HG03457 (cell line): ENCODE data around the gene TVP23C.
A peak's percentile ranks its signal among the peaks of the same experiment; 100 is the strongest.
"Not testable (repeated sequence)": the region's sequence is repeated elsewhere in the genome, so short reads cannot be mapped to it uniquely, and the experiment has no call there.

ENCODE experiments used
- ATAC-seq: cut with Tn5 transposase; IDR thresholded peaks from one replicate; pipeline ENCODE4 v1.9.1; 2021; ENCODE audit warnings: moderate number of reproducible peaks; ENCODE audit not compliant: unreplicated experiment

The TVP23C gene

DNA sequence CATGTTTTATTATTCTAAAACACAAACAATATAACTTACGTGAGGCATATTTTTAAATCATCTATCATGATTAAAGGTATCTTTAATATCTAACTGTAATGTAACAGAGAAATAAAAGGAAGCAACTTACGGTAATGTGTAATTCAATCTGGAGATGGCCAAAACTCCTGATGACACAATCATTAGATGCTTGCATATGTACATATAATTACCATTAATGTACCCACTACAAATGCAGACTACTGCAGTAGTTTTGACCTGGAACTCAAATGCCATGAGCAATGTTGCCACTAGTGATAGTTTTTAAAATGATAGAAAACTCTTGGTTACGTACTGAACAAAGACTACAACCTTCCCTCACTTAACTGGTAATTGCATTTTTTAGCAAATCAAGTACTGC lies 30.2 kb downstream of the TVP23C start:
- not testable (repeated sequence) for ATAC-seq

DNA sequence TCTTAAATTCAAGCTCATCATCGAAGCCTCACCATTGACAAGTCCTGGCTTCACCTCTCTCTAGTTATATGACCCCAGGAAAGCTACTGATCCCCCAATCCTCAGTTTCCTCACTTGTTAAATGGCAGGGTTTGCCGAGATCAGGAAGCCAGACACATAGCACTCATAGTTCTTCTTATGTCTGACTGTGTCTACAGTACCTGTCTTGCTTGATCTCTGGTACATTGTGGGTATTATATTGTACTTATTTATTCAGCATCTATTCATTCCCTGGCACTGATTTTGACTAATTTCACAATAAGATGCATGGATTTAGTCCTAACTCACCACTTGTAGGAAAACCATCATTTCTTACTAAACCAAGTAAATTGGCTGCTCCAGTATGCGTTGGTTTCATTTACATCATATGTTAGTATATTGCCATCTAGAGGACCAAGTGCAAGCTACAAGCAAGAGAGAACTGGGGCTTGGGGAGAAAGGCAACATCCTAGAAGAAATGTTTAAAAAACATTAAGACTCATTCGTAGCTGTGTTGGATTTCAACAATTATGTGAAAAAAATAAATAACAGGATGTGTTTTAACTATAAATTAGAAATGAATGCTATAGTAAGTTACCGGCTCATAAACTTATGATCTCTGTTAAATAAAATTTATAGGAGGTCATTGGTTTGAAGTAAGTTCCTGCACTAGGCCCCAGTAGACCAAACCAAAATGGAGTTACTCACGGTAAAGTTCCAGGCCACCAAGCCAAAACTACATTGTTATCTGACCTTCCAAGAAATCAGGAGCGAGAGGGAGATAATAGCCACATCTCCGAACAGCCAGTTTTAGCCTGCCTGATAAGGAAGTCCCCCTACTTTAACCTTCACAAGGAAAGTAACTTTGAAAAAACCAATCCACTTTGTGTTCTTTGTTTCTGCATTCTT lies 36.7 kb downstream of the TVP23C start:
- not testable (repeated sequence) for ATAC-seq

GRCh38 chr17:15524990-15525985 lies 38.0 kb downstream of the TVP23C start:
- ATAC-seq, result not testable (repeated sequence)

- no peak for ATAC-seq
Observed at GRCh38 chr17:15516150-15516549, 47.1 kb downstream of the TVP23C start.

DNA sequence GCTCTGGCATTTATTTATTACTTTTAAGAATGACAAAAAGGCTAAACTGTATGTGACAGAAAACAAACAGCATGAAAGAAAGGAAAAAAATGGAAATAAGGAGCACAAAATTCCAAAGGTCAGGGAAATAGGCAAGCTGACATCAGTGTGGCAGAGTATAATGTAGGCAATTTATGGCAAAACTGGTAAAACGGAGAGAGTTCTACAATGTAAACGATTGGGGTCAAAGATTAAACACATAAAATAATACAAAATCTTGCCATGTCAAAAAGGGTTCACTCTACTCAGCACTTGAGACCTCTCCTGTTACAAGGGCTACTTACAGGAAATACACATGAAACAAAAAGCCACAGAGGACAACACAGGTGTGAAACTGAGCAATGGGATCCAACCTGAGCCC lies 48.8 kb downstream of the TVP23C start:
- no peak for ATAC-seq

DNA sequence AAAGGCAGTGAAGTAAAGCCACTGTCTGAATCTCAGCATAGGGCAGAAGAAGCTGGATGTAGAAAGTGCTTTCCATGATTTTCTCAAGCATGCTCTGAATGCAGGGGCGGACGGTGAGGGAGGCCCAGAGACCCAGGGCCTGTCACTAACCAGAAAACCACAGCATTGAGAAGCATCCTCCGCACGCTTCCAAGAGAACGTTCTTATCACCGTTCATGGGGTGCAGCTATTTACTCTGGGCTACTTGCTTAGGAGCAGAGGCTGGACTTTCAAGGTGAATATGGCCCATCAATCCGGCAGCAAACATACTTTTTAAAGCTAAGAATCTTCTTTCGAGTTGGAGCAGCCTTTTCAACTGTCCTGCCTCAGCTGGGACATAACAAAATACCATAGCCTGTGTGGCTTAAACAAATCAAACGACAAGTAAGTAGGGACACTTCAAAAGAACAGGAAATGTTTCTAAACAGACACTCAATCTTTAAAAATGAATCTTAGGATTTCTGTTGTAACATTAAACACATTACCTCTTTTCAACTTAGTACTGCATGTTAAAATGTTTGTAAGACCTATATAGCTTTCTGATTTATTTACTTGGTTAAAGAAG lies 49.3 kb downstream of the TVP23C start:
- ATAC-seq, result no peak

GRCh38 chr17:15513058-15513791 lies 50.1 kb downstream of the TVP23C start:
- no peak for ATAC-seq

DNA sequence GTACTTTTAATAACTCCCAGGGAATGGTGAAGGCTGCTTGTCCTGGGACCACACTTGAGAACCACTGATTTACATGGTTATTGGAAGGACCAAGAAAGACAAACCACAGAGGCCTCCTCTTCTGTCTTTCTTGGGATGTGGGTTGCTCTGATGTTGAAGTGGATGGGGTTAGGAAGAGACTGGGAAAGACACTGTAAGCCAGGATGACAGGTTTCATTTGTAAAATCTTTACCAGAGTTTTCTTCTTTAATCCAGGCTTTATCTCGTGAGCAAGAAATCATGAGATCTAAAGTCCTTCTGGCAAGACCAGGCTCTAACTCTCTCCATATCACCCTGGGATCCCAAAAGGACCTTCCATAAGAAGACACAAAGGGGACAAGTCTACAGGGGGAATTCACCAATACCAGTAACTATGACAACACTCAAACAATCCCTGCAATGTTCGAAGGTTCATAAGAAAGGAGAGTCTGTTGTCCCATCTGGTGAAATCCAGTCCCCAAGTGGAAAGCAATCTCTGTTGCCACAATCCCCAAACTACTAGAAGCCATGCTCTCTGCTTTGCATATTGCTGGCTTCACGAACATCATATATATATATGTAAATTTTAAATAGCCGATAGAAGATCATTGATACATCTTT lies 51.1 kb downstream of the TVP23C start:
- ATAC-seq, result no peak

DNA sequence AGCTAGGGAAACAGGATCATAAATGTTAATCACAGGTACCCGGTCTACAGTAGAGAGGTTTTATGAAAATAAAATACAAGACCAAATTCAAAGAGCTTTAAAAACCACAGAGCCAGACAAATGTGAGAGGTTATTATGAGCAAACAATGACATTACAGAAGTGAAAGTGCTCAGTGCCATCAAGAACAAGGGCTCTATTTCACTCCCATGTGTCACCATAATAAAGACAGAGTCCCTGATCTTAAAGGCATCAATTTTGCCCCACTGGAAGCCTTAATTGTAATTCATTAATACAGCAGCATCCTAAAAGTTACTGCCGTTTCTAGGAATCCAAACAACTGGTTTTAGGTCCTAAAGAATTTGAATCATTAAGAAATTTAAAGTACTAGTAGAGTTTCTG lies 52.1 kb downstream of the TVP23C start:
- no peak for ATAC-seq

DNA sequence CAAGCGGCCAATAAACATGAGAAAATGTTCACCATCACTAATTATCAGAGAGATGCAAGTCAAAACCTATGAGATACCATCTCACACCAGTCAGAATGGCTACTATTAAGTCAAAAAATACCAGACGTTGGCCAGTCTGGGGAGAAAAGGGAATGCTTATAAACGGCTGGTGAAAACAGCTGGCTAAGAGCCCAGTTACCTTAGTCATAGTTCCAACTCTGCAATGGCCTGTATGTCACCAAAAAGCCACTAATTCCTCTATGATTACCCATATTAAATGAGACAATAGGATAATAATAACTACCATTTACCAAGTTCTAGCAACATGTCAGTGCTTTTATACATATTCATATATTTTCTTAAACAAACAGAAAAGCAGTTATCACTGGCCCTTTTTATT lies 52.9 kb downstream of the TVP23C start:
- ATAC-seq, result no peak

DNA sequence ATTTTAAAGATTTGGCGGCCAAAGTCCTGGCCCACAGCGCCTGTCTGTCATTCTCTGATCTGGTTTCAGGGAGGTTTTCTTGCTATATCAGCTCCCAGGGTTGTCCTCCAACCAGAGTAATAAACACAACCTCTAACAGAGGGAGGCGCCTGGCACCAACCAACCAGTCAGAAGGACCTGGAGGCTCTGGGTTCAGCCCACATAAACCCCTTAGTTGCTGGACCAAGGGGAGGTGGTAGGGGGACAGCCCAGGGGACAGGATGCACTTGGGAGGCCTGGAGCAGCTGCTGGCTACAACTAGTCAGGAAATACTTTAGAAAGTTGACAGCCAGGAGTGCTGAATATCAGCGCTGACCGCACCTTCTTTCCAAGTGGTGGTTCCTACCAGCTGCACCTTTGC lies 54.2 kb downstream of the TVP23C start:
- ATAC-seq, result no peak

- no peak for ATAC-seq
Observed at GRCh38 chr17:15508466-15508865, 54.8 kb downstream of the TVP23C start.

DNA sequence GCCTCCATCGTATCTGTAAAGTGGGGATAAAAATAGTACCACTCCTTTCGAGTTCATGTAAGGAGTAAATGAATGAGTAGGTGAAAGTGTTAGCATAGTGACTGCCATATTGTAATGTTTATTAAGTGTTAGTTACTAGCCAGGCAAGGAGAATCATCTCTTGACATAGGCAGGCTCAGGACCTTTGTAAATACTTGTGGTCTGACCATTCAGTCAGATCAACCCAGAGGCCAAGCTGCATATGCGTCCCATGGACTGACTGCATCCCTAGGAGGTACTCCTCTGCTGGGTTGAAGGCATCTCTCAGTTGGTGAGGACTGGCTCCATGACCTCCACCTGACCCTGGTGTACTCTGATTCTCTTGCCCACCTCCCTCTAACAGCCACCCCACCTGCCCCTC lies 55.4 kb downstream of the TVP23C start:
- no peak for ATAC-seq

GRCh38 chr17:15507001-15507400 lies 56.3 kb downstream of the TVP23C start:
- ATAC-seq, result no peak

- ATAC-seq, result not testable (repeated sequence)
Observed at GRCh38 chr17:15505708-15506107, 57.6 kb downstream of the TVP23C start.

- ATAC-seq, result no peak
Observed at GRCh38 chr17:15503731-15504130, 59.6 kb downstream of the TVP23C start.

DNA sequence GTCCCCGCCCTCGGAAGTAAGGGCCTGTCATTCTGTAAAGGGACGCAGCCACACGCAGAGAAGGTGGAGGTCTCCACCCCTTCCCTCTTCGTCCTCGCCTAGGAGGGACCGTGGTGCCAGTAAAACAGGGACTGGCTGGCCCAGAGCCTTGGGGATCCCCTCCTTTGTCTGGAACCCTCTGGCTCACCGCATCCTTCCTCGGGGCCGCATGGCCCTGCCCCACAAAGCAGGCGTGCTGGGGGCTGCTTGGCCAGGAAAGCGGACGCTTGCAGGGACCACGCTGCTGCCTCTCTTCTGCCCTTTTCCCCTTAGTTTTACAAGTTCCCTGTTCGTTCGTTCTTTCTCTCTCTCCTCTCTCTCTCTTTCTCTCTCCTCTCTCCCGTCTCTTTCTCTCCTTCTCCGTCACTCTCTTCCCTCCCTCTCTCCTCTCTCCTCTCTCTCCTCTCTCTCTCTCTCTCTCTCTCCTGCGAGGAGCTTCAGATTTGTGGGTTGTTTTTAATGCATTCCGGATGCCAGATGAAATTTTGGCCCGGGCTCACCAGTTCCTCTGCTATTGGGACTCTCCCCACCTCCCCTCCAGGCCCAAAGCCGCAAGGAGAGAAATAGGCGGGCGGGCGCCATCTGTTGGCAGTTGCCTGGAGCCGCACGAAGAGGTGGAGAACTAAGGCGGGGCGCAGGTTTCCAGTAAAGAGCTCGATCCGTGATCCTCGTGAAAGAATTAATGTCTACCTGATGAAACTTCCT lies 60.7 kb downstream of the TVP23C start:
- ATAC-seq, result peak; percentile 82

GRCh38 chr17:15501793-15502192 lies 61.5 kb downstream of the TVP23C start:
- no peak for ATAC-seq

DNA sequence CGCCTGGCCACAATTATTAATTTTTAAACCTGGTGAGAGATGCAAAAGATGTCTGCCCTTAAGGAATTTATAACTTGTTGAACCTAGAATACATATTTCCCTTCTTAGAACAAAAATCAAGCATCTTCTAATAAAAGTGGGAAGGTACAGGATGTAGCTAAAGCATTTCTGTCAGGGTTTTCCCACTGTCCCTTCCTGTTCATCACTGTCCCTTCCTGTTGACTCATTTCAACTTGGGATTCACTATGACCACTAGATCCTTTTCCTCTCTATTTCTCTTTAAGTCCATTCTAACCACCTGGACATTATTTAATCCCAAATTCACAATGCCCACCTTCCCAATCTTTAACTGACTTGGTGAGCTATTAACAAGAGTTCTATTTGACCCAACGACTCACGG lies 62.0 kb downstream of the TVP23C start:
- ATAC-seq, result no peak
